ENCODE results near the gene OR51B5.
"Not testable (repeated sequence)": the region's sequence is repeated elsewhere in the genome, so short reads cannot be mapped to it uniquely, and the experiment has no call there.

The OR51B5 gene

DNA sequence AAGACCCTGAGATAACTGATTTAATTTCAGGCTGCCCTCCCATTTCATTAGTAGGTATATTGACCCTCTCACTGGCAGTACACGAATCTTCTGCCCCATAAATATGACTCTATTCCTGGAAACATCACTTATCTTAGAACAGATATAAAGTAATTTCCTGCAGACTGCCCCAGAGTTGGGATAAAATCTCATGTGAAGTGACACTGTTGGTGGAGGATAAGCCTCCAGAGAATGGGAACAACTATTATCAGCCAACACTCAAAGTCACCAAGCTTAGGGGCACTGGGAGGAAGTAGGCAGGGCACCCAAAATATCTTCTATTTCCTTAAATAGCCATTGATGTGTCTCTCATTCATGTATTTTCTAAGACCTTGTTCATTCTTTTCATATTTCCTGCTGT lies 8.2 kb downstream of the OR51B5 start:
- no peak for FAIRE-seq

DNA sequence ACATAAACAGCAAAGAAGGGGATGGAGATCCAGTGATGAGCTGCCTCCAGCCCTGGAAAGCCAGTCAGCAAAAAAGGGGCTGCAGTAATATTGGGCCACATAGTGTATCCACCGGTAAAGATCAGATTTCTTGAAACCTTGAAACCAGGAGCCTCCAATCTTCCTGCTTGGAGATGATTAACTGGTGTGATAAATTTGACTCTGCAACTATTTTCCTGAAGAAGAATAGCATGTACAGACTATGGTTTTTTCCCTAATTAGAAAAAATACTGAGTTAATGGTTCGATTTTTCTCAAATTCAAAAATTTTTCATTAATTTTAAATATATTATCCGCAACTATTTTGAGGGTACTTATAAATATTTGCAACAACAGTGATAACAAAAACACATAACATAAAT lies 19.1 kb downstream of the OR51B5 start, which contains the start of gene OR51B2:
TSS of gene OR51B2 (minus strand) at position 101 of the 400 bp plus-strand sequence. CDS start at position 101, 0 bp downstream.
- FAIRE-seq = no peak

DNA sequence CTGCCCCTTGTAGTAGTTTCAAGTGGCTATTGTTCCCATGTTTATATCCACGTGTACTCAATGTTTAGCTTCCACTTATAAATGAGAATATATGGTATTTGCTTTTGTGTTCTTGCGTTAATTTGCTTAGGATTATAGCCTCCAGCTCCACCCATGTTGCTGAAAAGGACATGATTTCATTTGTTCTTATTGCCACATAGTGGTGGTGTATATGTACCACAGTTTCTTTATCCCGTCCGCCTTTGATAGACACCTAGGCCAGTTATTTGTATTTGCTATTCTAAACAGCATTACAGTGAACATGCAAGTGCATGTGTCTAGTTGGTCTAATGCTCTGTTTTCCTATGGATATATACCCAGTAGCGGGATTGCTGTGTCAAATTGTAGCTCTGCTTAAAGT lies 26.0 kb downstream of the OR51B5 start:
- no peak for FAIRE-seq

DNA sequence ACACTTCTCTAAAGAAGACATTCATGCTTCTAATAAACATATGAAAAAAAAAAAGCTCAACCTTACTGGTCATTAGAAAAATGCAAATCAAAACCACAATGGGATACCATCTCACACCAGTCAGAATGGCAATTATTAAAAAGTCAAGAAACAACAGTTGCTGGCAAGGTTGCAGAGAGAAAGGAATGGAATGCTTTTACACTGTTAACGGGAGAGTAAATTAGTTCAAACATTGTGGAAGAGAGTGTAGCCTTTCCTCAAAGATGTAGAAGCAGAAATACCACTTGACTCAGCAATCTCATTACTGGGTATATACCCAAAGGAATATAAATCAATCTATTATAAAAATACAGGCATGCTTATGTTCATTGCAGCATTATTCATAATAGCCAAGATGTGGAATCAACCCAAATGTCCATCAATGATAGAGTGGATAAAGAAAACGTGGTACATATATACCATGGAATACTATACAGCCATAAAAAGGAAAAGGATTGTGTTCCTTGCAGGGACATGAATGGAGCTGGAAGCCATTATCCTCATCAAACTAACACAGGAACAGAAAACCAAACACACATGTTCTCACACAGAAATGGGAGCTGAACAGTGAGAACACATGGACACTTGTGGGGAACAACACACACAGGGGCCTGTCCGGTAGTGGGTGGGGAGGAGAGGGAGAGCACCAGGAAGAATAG lies 29.8 kb downstream of the OR51B5 start:
- not testable (repeated sequence) for FAIRE-seq

DNA sequence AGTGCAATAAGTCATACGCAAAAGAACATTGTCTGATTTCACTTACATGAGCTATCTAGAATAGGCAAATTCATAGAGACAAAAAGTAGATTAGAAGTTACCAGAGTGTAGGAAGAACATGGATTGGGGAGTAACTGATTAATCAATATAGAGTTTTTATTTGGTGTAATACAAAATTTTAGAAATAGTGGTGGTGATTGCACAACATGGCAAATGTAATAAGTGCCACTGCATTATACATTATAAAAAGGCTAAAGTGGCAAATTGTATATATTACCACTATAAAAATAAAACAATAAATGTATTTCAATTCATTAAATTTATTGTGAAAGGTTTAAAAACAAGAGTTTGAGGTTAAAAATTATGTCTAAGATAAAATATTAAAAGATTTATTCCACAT lies 32.9 kb downstream of the OR51B5 start:
- no peak for FAIRE-seq

DNA sequence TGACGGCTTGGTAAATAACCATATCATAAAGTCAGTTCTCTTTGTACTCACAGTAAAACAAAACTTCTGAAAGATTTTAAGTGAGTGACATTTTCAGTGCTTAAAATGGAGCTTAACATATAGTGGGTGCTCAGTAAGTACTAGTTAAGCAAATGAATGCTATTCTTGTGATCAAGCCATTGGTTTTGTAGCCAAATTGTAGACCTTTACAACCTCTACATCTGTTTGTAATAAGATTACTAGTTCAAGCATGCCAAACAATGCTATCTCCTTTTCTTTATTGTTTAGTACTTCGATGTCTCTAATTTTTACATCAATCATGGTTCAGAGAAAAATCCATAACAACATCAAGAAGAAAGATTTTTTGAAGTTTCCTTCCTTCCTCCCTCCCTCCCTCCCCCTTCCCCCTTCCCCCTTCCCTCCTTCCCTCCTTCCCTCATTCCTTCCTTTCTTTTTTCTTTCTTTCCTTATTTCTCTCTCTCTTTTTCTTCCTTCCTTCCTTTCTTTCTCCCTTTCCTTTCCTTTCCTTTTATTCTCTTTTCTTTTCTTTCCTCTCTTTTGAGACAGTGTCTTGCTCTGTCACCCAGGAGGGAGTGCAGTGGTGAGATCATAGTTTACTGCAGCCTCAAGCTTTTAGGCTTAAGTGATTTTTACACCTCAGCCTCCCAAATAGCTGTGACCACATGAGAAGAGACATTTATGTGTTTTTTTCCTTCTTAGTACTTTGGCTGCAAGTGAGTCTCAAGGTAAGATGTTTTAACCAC lies 35.9 kb downstream of the OR51B5 start:
- FAIRE-seq = no peak

DNA sequence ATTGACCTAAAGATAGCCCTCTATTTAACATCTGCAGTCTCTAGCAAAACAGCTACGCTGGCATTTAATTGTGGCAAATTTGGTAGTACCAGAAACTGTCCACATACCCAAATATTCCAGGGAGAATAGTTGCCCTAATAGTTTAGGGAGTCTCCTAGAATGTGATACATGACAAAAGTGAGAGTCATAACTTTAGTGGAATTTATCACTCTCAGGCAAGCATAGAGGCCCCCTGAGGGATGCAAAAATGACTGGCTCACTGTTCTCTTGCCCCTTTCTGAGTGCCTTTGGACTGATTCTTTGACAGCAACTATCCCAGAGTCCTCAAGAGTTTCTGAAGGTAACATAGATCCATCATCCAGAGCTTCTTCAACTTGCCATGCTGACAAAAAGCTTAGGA lies 39.3 kb downstream of the OR51B5 start:
- no peak for FAIRE-seq

DNA sequence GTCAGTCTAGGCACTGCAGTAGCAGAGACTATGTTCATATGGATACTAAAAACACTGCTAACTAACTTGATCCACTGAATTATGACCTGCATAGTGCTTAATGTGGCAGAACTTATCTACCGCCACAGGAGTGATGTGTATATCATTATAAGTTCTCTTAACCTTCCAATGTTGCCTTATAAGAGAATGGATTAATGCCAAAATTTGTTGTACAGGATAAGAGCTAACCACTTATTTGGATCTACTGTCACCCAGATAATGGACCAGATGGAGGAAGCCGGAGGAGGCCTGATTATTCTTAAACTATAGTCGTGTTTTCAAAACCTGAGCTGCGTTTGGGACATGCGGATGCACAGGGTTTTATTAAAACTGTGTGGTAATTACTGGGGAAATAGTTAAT lies 39.7 kb downstream of the OR51B5 start:
- FAIRE-seq = no peak

DNA sequence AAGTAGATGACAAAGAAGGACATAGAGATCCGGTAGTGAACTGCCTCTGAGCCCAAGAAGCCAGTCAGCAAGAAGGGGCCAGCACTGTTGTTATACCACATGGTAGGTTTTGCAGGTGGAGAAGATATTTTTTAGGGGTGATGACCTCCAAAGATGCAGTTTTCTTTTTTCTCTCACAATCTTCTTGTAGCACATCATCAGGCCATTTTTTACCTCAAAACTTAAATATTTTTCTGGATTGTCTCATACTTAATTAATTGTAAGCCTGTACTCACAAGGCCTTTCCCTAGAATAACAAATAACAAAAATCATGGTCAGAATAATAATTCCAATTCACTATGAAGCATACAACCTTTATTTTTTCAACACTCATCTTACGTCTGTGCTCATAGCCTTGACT lies 41.5 kb downstream of the OR51B5 start, which contains the start of gene OR51B4:
TSS of gene OR51B4 (minus strand) at position 101 of the 400 bp plus-strand sequence. CDS start at position 101, 0 bp downstream.
- FAIRE-seq = no peak

DNA sequence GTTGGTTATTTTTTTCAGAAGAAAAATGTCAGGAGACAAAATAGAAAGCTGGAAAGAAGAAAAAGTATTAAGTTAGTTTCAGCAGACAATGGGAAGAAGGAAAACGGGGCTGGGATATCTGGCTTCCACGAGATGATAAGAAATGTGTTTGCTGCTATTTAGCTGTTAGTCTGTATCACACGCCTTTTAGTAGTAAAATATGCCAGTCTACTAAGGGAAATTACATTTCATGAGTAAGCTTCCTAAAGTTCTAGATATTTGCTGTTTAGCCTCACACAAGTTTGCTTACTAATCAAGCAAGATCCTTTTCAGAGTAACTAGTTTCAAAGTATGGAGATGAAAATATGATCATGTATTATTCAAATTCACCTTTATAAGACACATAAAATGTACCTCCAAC lies 43.1 kb downstream of the OR51B5 start:
- no peak for FAIRE-seq

DNA sequence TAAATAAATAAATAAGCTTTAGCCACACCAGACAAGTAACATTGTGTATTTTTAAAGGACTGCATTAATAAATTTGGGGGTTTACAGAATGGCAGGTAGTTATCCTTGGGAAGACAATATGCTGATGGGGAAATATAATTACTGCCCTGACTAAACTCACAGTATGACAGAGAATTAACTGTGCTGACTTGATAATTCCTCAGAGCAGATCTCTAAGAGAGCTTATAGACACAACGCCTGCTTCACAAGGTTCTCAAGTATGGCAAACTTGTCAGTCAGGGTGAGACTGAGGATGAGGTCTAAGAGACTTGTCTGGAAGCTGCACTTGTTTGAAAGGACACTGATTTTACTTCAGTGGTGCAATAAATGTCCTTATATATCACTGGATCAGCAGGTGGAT lies 44.9 kb downstream of the OR51B5 start:
- FAIRE-seq = no peak

DNA sequence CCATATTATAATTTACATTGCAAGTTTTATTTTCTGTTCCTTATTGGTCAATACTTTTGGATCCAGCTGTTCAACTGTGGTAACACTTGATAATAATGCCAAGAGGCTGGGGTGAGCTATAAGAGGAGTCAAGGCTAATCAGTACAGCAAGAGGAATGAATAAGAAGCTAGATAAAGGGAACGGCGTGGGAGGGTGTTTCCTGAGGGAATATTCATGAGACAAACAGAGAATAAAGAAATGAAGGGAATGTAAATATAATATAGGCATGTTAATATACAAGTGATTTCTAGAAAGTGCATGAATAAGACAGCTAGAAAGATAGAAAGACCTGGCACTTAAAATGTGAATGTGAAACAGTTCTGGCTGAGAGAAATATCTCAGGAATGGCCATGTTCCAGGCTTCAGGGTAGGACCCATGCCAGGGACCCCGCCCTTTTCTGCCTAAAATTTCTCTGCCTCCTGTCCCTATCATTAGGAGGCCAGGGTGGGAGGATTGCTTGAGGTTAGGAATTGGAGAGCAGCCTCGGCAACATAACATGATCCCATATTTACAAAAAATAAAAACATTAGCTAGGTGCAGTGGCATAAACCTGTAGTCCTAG lies 45.5 kb downstream of the OR51B5 start:
- FAIRE-seq = no peak

DNA sequence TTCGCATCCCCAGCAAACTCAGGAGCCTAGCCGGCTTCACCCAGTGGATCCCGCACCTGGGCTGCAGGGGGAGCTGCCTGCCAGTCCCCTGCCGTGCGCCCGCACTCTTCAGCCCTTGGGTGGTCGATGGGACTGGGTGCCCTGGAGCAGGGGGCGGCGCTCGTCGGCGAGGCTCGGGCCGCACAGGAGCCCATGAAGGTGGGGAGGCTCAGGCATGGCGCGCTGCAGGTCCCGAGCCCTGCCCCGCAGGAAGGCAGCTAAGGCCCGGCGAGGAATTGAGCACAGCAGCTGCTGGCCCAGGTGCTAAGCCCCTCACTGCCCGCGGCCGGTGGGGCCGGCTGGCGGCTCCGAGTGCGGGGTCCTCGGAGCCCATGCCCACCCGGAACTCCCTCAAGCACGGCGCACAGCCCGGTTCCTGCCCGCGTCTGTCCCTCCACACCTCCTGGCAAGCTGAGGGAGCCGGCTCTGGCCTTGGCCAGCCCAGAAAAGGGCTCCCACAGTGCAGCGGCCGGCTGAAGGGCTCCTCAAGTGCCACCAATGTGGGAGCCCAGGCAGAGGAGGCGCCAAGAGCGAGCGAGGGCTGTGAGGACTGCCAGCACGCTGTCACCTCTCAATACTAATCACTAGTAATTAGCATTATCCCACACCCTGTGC lies 48.9 kb downstream of the OR51B5 start:
- not testable (repeated sequence) for FAIRE-seq

DNA sequence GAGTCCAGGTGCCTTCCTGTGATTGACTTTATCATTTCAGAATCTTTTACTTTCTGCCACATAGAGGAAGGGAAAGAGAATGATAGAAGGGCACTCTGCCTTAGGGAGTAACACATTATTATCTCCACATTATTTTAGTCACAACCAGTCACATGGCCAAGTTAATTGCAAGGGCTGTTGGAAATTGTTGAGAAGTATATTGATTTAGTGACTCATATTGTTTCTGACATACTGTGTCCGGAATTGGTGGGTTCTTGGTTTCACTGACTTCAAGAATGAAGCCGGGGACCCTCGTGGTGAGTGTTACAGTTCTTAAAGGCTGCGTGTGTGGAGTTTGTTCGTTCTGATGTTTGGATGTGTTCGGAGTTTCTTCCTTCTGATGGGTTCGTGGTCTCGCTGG lies 50.3 kb downstream of the OR51B5 start:
- no peak for FAIRE-seq
